Measurements from ENCODE around the gene BCL11A. TPM values are rescaled to one million over a fixed set of nuclear protein-coding genes. Genes with fewer than 3 reads are reported as not detected.

BCL11A gene
- 31.2 TPM for total RNA-seq
- long read RNA-seq, partial matches to known transcripts = 2 of 4 reads
- long read RNA-seq, other reads (novel, unspliced or antisense) = 1 of 4 reads

GRCh38 chr2:60553495-60554073 is at the start of gene BCL11A:
BCL11A (minus strand) TSS chr2:60553654; CDS start chr2:60553270, 384 bp downstream.
- ATAC-seq (peak; percentile 61), DNase-seq (peak; percentile 72)
- intact Hi-C loops (cut with micrococcal nuclease) = no loop called here

DNA sequence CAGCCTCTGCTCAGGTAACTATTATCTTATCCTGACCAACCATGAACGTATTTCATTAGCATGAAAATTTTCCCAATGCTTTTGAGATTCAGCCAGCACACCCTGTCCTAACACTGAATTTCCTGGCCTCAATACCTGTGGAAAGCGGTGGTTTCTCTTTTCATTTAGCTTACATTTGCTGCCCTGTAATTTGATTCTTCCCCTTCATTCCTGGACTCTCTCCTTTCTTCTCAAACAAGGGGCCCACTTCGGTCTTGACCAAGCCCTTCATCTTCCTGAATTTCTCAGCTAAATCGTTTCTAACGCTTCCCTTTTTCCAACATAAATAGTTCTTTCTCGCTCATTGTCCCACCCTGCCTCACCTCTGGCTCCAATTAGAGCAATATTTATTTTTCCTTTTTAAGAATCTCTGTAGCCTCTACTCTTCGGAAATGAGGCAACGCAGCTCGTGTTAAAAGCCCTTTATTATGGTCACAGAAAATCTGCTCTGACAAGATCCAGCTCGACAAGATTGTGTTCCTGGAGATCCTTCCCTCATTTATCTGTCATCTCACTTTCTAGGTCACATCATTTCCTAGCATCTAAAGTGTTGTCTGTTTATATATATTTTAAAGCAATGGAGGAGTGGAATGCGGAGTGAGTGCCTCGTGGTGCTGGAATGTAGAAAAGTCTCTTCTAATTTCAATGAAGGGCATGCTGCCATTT is 49.5 kb upstream of the BCL11A start:
- DNase-seq (no peak), ATAC-seq (no peak)
- intact Hi-C loops (cut with micrococcal nuclease) = no loop called here

DNA sequence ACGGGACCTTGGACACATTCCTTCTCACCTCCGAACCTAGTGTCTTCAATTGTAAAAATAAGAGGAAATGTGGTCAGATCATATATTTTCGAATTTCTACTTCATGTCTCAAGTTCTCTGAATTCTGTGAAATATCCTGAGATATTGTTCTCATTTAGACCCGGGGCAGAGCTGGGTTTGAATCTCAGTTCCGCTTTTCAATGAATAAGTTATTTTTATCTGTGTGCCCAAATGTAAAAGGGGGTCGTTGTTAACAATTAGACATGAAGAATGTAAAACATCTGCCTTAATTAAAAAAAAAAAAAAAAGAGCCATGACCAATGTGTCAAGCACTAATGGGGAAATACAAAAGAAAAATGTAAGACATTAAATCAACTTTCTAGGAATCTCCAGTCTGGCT is 48.9 kb upstream of the BCL11A start:
- ATAC-seq (no peak), DNase-seq (no peak)
- intact Hi-C loops (cut with micrococcal nuclease) = no loop called here

GRCh38 chr2:60598271-60598670 is 44.8 kb upstream of the BCL11A start:
- intact Hi-C loops (cut with micrococcal nuclease) = no loop called here
- DNase-seq (no peak), ATAC-seq (no peak)

DNA sequence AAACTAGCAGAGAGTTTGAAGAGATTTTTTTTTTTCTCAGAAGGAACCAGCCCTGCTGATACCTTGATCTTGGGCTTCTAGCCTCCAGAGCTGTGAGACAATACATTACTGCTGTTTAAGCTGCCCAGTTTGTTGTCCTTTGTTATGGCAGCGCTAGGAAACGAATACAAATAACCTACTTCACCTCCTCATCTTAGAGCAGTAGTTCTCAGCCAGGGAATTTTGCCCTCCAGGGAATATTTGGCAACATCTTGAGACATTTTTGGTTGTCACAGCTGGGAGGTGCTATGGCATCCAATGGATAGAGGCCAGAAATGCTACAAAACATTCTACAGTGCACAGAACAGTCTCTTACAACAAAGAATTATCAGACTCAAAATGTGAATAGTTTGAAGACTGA is 43.9 kb upstream of the BCL11A start:
- ATAC-seq = no peak
- intact Hi-C loops (cut with micrococcal nuclease) = no loop called here
- DNase-seq = no peak

DNA sequence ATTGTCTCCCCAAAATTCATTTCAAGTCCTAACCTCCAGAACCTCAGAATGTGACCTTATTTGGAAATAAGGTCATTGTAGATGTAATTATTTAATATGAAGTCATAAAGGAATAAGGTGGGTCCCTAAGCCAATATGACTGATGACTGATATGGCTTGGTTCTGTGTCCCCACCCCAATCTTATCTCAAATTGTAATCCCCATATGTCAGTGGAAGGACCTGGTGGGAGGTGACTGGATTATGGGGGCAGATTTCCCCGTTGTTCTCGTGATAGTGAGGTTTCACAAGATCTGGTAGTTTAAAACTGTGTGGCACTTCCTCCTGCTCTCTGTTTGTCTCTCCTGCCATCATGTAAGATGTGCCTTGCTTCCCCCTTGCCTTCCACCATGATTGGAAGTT is 43.0 kb upstream of the BCL11A start:
- no peak for ATAC-seq
- intact Hi-C loops (cut with micrococcal nuclease) = no loop called here
- no peak for DNase-seq

DNA sequence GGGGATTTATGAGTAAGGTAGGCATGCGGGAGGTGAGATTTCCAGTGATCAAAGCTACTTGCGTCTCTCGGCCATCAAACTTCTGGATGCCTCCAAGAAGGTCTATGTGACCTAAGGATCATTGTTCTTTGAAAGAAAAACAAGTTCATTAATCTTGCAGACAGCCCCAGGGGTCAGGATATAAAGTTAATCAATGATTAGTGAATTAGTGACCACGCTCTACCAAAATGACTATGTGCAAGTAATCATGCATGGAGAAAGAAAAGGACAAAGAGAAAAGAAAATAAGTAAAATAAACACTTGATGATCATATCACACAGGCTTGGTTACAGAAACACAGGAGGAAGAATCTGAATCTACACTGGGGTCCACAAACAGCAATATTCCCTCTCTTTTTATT is 42.5 kb upstream of the BCL11A start:
- no peak for ATAC-seq
- intact Hi-C loops (cut with micrococcal nuclease) = no loop called here
- no peak for DNase-seq

GRCh38 chr2:60589104-60589503 is 35.6 kb upstream of the BCL11A start:
- ATAC-seq = no peak
- DNase-seq = no peak
- intact Hi-C loops (cut with micrococcal nuclease) = no loop called here

GRCh38 chr2:60586081-60586480 is 32.6 kb upstream of the BCL11A start:
- no peak for DNase-seq
- intact Hi-C loops (cut with micrococcal nuclease) = no loop called here
- ATAC-seq = no peak

GRCh38 chr2:60585276-60585675 is 31.8 kb upstream of the BCL11A start:
- ATAC-seq = no peak
- intact Hi-C loops (cut with micrococcal nuclease) = no loop called here
- no peak for DNase-seq

DNA sequence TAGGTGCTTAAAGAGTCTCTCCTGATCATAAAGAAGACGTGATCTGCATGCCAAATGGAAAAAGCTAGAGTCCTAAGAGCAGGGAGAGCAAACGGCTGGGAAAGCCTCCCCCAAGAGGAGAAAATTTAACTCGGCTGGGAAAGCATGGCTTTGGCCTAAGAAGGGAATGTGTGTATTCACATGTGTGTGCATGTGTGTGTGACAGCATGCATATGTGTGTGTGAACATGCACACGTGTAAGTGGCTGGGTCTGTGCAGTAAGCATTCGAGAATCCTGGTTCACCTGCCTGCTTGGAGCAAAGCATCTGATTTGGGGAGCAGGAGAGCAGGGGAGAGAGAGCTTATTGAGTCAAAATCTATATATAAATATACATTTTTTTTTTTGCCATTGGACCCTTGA is 30.1 kb upstream of the BCL11A start:
- no peak for DNase-seq

GRCh38 chr2:60581433-60582282 is 28.2 kb upstream of the BCL11A start:
- peak; percentile 80 for DNase-seq
- intact Hi-C loops (cut with micrococcal nuclease) = no loop called here
- peak; percentile 97 for ATAC-seq

More for the DNA sequence above, 30.1 kb upstream of the BCL11A start:
- intact Hi-C loops (cut with micrococcal nuclease) = no loop called here
- no peak for ATAC-seq

DNA sequence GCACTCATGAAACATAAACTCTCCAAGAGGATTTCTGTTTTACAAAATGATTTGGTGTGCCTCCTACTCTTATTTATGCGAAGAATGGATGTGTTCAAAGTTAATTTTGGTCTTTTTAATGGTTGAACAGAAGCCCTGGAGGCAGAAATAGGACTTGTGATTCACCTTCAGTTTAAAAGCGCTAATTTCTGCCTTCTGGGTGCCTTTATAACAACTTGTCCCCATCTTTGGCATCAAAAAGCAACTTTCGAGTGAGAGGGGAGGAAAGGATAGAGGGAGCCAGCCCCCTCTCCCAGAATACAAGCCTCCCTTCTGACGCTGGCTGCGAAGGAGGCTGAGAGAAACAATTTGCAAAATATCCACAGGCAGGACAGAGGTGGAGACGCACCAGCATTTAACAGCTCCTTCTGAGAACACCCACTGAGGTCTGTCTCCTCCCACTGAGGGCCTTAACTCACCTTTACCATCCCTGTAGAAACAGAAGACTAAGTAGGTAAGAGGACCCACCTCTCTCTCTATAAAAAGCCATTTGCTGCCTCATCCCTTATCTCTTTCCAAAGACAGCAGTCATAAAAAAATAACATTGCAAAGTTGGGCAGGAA is 24.3 kb upstream of the BCL11A start:
- intact Hi-C loops (cut with micrococcal nuclease) = loop anchor here (10.0 kb wide), 1 partner anchor 1273 kb away; no protein-coding TSS in a partner anchor
- no peak for ATAC-seq
- no peak for DNase-seq

GRCh38 chr2:60573251-60573650 is 19.8 kb upstream of the BCL11A start:
- ATAC-seq (no peak), DNase-seq (no peak)
- intact Hi-C loops (cut with micrococcal nuclease) = loop anchor here (10.0 kb wide), 1 partner anchor 1268 kb away; no protein-coding TSS in a partner anchor

GRCh38 chr2:60570251-60570650 is 16.8 kb upstream of the BCL11A start:
- DNase-seq (no peak), ATAC-seq (no peak)
- intact Hi-C loops (cut with micrococcal nuclease) = loop anchor here (10.0 kb wide), 1 partner anchor 1265 kb away; no protein-coding TSS in a partner anchor

GRCh38 chr2:60569680-60570111 is 16.2 kb upstream of the BCL11A start:
- DNase-seq (no peak), ATAC-seq (no peak)
- intact Hi-C loops (cut with micrococcal nuclease) = loop anchor here (10.0 kb wide), 1 partner anchor 1265 kb away; no protein-coding TSS in a partner anchor

DNA sequence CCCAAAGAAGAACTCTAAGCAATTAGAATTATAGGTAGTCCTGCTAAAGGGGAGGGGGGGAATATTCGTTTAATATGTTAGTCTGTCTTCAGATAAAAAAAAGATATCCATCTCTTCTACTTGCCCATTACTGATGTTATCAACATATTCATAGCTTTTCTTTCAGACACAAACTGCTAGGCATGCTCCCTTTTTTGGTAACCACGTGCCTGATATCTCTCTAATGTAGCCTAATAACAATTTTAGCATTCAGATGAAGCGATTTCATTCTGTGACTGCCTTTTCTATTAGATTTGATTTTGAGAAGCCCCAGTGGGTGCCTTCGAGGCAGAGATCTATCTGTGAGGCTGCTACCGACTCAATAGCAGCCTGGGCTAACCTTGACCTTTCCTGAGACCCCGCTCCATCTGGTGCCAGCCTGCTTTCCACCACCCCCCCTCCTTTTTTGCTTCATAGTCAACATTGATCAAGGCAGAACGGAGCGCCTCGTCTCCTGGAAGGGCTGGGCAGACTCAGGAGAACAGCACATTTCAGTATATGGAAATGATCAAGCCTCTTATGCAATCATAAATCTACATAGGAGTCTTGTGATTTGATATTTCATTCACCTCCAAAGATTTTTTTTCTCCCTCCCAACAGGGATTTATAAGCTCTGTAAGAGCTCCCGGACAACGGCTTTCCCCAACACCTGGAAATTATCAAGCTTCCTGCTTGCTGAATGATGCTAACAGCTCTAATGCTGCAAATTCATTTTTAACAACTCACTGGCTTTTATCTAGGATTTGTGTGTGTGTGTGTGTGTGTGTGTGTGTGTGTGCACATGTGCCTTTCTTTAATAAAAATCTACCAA is 14.7 kb upstream of the BCL11A start:
- no peak for DNase-seq
- intact Hi-C loops (cut with micrococcal nuclease) = no loop called here
- no peak for ATAC-seq

DNA sequence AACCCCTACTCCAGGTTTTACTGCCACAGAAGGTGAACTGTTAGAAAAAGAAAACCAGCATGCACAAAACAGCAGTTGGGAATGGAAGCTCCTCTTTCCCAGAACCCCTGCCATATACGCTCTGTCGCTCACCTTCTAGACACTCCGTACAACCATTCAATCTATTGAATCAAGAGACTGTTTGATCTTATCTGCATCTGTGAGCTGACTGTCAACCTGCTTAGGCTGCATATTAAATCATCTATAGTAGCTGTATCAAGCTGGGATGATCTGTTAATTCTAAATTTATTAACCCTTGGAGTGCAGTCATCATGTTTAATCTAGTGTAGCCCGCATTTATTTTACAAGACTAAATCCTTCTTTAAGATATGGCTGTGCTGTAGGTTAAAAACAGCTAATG is 13.6 kb upstream of the BCL11A start:
- ATAC-seq = no peak
- intact Hi-C loops (cut with micrococcal nuclease) = no loop called here
- DNase-seq = no peak

DNA sequence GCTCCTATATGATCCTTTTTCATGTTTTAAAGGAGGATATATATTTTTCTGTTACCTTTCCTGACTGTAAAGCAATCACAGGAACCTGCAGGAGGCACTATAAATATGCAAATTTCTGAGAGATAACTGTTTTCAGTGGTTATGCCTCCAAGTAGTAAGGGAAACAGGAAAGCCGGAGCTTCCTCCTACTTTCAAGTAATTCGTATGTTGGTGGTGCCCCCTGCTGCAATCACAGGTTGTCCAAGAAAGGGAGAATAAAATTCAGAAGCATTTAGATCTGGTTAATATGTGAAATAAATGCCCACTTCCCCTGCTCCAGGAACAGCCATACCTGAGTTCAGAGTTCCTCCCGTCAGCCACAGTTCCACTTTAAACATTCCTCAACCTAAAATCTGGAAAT is 12.0 kb upstream of the BCL11A start:
- no peak for ATAC-seq
- intact Hi-C loops (cut with micrococcal nuclease) = no loop called here
- no peak for DNase-seq

Data from left ventricle myocardium superior (tissue), 1 donor.